ENCODE data around the gene SPEN. TPM values are rescaled to one million over a fixed set of nuclear protein-coding genes. Genes with fewer than 3 reads are reported as not detected.

Gene SPEN
- total and polyA plus RNA-seq, 10 of the 15 experiments (the other 5 are each of a cell fraction or from before 2014, with no cell fraction given): 5.2 to 58.7 (median 20.1) TPM

DNA sequence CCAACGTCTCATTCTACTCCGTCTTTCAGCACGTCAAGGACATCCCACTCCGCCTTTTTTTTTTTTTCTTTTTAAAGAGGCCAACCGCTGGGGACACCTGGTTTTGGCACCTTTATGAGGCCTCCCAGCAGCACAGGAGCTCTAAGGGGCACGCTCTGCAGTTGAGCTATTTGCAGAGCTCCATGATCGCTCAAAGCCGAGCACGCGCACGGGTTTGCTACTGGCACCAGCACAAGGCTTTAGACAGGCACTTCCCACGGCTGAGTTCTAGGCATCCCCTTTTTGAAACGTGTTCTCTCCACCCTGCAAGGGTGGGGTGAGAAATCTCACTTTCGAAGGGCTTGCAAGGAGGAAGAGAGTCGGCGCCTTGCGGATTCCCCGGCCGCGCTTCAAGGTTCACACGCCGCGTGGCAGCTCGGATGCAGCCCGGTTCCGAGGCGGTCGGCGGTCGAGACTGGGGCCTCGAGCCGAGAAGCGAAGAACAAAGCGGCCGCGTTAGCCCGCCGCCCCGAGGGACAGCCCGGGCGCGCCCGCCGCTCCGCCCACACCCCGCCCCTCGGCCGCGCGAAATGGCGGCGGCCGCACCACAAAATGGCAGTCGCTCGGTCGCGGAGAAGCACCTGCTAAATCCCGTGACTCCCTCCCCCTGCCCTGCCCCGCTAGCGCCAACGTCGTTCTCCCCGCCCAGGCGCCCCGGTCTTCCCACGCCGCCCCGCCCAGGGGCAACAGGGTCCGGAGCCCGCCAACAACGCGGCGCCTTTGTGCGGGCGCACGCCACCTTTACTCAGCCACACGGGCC lies 12.9 kb upstream of the SPEN start (continued):
- peak; percentile 78; the same call in 1 of the 2 replicates for TF ChIP-seq ESRRA (IDR thresholded peaks at IDR 0.05; ENCODE audit: low read length)
- TF ChIP-seq, protein P1, sequence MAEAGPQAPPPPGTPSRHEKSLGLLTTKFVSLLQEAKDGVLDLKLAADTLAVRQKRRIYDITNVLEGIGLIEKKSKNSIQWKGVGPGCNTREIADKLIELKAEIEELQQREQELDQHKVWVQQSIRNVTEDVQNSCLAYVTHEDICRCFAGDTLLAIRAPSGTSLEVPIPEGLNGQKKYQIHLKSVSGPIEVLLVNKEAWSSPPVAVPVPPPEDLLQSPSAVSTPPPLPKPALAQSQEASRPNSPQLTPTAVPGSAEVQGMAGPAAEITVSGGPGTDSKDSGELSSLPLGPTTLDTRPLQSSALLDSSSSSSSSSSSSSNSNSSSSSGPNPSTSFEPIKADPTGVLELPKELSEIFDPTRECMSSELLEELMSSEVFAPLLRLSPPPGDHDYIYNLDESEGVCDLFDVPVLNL (IDR thresholded peaks at IDR 0.05; ENCODE audit: low read depth, low read length): no peak
- TF ChIP-seq SRF (IDR thresholded peaks at IDR 0.05; ENCODE audit: low read depth in 2 of 2, low read length in 2 of 2): 0 out of 4 replicates have a peak, but pooled peaks of 1 of the 2 experiments have one; percentile 21
- TF ChIP-seq, protein P2, sequence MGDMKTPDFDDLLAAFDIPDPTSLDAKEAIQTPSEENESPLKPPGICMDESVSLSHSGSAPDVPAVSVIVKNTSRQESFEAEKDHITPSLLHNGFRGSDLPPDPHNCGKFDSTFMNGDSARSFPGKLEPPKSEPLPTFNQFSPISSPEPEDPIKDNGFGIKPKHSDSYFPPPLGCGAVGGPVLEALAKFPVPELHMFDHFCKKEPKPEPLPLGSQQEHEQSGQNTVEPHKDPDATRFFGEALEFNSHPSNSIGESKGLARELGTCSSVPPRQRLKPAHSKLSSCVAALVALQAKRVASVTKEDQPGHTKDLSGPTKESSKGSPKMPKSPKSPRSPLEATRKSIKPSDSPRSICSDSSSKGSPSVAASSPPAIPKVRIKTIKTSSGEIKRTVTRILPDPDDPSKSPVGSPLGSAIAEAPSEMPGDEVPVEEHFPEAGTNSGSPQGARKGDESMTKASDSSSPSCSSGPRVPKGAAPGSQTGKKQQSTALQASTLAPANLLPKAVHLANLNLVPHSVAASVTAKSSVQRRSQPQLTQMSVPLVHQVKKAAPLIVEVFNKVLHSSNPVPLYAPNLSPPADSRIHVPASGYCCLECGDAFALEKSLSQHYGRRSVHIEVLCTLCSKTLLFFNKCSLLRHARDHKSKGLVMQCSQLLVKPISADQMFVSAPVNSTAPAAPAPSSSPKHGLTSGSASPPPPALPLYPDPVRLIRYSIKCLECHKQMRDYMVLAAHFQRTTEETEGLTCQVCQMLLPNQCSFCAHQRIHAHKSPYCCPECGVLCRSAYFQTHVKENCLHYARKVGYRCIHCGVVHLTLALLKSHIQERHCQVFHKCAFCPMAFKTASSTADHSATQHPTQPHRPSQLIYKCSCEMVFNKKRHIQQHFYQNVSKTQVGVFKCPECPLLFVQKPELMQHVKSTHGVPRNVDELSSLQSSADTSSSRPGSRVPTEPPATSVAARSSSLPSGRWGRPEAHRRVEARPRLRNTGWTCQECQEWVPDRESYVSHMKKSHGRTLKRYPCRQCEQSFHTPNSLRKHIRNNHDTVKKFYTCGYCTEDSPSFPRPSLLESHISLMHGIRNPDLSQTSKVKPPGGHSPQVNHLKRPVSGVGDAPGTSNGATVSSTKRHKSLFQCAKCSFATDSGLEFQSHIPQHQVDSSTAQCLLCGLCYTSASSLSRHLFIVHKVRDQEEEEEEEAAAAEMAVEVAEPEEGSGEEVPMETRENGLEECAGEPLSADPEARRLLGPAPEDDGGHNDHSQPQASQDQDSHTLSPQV (IDR thresholded peaks at IDR 0.05): peak; percentile 92
- peak; percentile 72 for TF ChIP-seq NR2F1 (conservative IDR thresholded peaks at IDR 0.05)
- peak; percentile 81 for TF ChIP-seq BCL3 (IDR thresholded peaks at IDR 0.05; ENCODE audit: borderline replicate concordance, insufficient read depth, low read depth, low read length, poor library complexity, severe bottlenecking)
- TF ChIP-seq NFIC (IDR thresholded peaks at IDR 0.05; ENCODE audit: low read depth, low read length): 0 out of 2 replicates have a peak, but pooled peaks have one; percentile 46
- TF ChIP-seq TCF3 (IDR thresholded peaks at IDR 0.05; ENCODE audit: borderline replicate concordance, insufficient read depth, low read depth, low read length): peak; percentile 75
- no peak for TF ChIP-seq PBX3 (IDR thresholded peaks at IDR 0.05; ENCODE audit: insufficient replicate concordance, low read depth, low read length)
- no peak for TF ChIP-seq NR2C2 (IDR thresholded peaks at IDR 0.05; ENCODE audit: borderline replicate concordance, control insufficient read depth, insufficient read length, low read depth)
- TF ChIP-seq STAT1 (conservative IDR thresholded peaks at IDR 0.05): peak; percentile 96; the same call in 1 of the 2 replicates
- peak; percentile 85 for TF ChIP-seq MEF2B (IDR thresholded peaks at IDR 0.05; ENCODE audit: partially characterized antibody, poor library complexity, severe bottlenecking)
- TF ChIP-seq ZBTB4 (CRISPR knock-in tag; IDR thresholded peaks at IDR 0.05): no peak
- TF ChIP-seq, protein P3, sequence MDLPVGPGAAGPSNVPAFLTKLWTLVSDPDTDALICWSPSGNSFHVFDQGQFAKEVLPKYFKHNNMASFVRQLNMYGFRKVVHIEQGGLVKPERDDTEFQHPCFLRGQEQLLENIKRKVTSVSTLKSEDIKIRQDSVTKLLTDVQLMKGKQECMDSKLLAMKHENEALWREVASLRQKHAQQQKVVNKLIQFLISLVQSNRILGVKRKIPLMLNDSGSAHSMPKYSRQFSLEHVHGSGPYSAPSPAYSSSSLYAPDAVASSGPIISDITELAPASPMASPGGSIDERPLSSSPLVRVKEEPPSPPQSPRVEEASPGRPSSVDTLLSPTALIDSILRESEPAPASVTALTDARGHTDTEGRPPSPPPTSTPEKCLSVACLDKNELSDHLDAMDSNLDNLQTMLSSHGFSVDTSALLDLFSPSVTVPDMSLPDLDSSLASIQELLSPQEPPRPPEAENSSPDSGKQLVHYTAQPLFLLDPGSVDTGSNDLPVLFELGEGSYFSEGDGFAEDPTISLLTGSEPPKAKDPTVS (IDR thresholded peaks at IDR 0.05; ENCODE audit: low read depth, low read length): 0 out of 2 replicates have a peak, but pooled peaks have one; percentile 16
